Lower lobe of right lung (tissue), 2 donors: Measurements from ENCODE around the gene MSRB1. TPM values are rescaled to one million over a fixed set of nuclear protein-coding genes. Genes with fewer than 3 reads are reported as not detected.

Source experiments
- ATAC-seq, 2 donors: fragments of 200-7000 bp; cut with Tn5 transposase; one replicate each; pipeline ENCODE4 v1.9.1; 2020 to 2022; ENCODE audit warnings: mild to moderate bottlenecking in 2 of 2, moderate library complexity in 2 of 2
- DNase-seq: peaks from one replicate; pipeline ENCODE4 v3.0.0-alpha.2; 2020
- H3K27ac ChIP-seq: fragments of 200-600 bp; one replicate; pipeline ENCODE4 v1.8.0; 2022
- H3K27me3 ChIP-seq: fragments of 200-600 bp; one replicate; pipeline ENCODE4 v1.8.0; 2022; ENCODE audit warnings: low read depth
- H3K36me3 ChIP-seq: fragments of 200-600 bp; one replicate; pipeline ENCODE4 v1.8.0; 2022; ENCODE audit warnings: mild to moderate bottlenecking
- H3K4me1 ChIP-seq: fragments of 200-600 bp; one replicate; pipeline ENCODE4 v1.8.0; 2022
- H3K4me3 ChIP-seq: fragments of 200-600 bp; one replicate; pipeline ENCODE4 v1.8.0; 2022; ENCODE audit warnings: mild to moderate bottlenecking
- H3K9me3 ChIP-seq: fragments of 200-600 bp; one replicate; pipeline ENCODE4 v1.8.0; 2022
- CTCF ChIP-seq: fragments of 200-600 bp; IDR thresholded peaks from one replicate; pipeline ENCODE4 v1.8.0; 2022; ENCODE audit warnings: antibody characterized with exemption, mild to moderate bottlenecking
- intact Hi-C: fragments of 100-400 bp; cut with DNase I; formaldehyde crosslinking; loops from one replicate; pipeline ENCODE4 v1.11.0; 2022
- total RNA-seq: library from RNA; stranded (reverse); fragmentation: NEBNext Ultra II Directional; extraction: Animal tissue kit (Norgen Biotek cat#: 25700); gene quantifications from one replicate; pipeline ENCODE4 v1.2.1, GENCODE V29; 2021
- donor health status: DM: no; HTN: yes; CAD: no; lungs with severe emphysema.

The MSRB1 gene
- total RNA-seq, 1 donor from 2014 or later = 35.1 TPM

GRCh38 chr16:1950559-1950958 is 7.6 kb upstream of the MSRB1 start:
- H3K4me1 ChIP-seq = no peaks in the 10 kb centered on the region
- no peak overlapping the region for H3K4me3 ChIP-seq
- no peaks in the 10 kb centered on the region for H3K9me3 ChIP-seq
- ATAC-seq (no peak), DNase-seq (peak; percentile 20)
- intact Hi-C loops = no loop called here
- no peaks in the 10 kb centered on the region for H3K36me3 ChIP-seq
- TF ChIP-seq CTCF = no peak
- H3K27me3 ChIP-seq = no peaks in the 10 kb centered on the region
- H3K27ac ChIP-seq = no peak overlapping the region

GRCh38 chr16:1950047-1950446 is 7.0 kb upstream of the MSRB1 start:
- intact Hi-C loops = no loop called here
- ATAC-seq (no peak), DNase-seq (peak; percentile 32)
- Histone ChIP-seq H3K4me3 (no peak overlapping the region), H3K27me3 (no peaks in the 10 kb centered on the region), H3K4me1 (no peaks in the 10 kb centered on the region), H3K9me3 (no peaks in the 10 kb centered on the region), H3K27ac (no peak overlapping the region), H3K36me3 (no peaks in the 10 kb centered on the region)
- TF ChIP-seq CTCF = no peak

- Histone ChIP-seq H3K27ac (no peak overlapping the region), H3K4me3 (no peak overlapping the region), H3K9me3 (no peaks in the 10 kb centered on the region), H3K4me1 (no peaks in the 10 kb centered on the region), H3K27me3 (no peaks in the 10 kb centered on the region), H3K36me3 (no peaks in the 10 kb centered on the region)
- intact Hi-C loops = no loop called here
- ATAC-seq (no peak), DNase-seq (peak; percentile 20)
- TF ChIP-seq CTCF = no peak
Observed at GRCh38 chr16:1949507-1949906, 6.5 kb upstream of the MSRB1 start.

- Histone ChIP-seq H3K27ac (no peak overlapping the region), H3K4me1 (peaks cover 3% of the 10 kb centered on the region), H3K27me3 (no peaks in the 10 kb centered on the region), H3K4me3 (no peak overlapping the region), H3K9me3 (no peaks in the 10 kb centered on the region), H3K36me3 (no peaks in the 10 kb centered on the region)
- no peak for TF ChIP-seq CTCF
- peak; percentile 31 for DNase-seq
- no peak for ATAC-seq
- intact Hi-C loops = no loop called here
Observed at GRCh38 chr16:1947369-1947670, 4.3 kb upstream of the MSRB1 start.

GRCh38 chr16:1946495-1947368 is 3.7 kb upstream of the MSRB1 start:
- Histone ChIP-seq H3K36me3 (no peaks in the 10 kb centered on the region), H3K4me3 (no peak overlapping the region), H3K27me3 (no peaks in the 10 kb centered on the region), H3K4me1 (peaks cover 9% of the 10 kb centered on the region), H3K27ac (no peak overlapping the region), H3K9me3 (no peaks in the 10 kb centered on the region)
- DNase-seq = peak; percentile 40
- intact Hi-C loops = no loop called here
- TF ChIP-seq CTCF = no peak
- no peak for ATAC-seq
